Sigmoid colon (tissue), 7 donors: ENCODE results near the gene ZNF581. TPM values are rescaled to one million over a fixed set of nuclear protein-coding genes. Genes with fewer than 3 reads are reported as not detected.

Experiments
- DNase-seq: peaks from one replicate; pipeline ENCODE4 v3.0.0-alpha.2; 2019
- H3K27ac ChIP-seq, 4 donors: fragments of 200-600 bp; sonication (generic); one replicate each; pipeline ENCODE4 v1.5.1; 2016 to 2019; ENCODE audit warnings: mild to moderate bottlenecking in 1 of 4
- H3K27me3 ChIP-seq, 3 donors: fragments of 200-600 bp; sonication (generic); one replicate each; pipeline ENCODE4 v1.5.1; 2019; ENCODE audit warnings: mild to moderate bottlenecking in 1 of 3
- H3K36me3 ChIP-seq, 4 donors: fragments of 200-600 bp; sonication (generic); one replicate each; pipeline ENCODE4 v1.5.1; 2016 to 2019
- H3K4me1 ChIP-seq, 4 donors: fragments of 200-600 bp; sonication (generic); one replicate each; pipeline ENCODE4 v1.5.1; 2017 to 2019
- H3K4me3 ChIP-seq, 4 donors: fragments of 200-600 bp; sonication (generic); one replicate each; pipeline ENCODE4 v1.5.1; 2017 to 2019; ENCODE audit warnings: mild to moderate bottlenecking in 2 of 4, moderate library complexity in 1 of 4
- H3K9me3 ChIP-seq, 4 donors: fragments of 200-600 bp in 3 of 4; sonication (generic) in 3 of 4; one replicate each; pipeline versions ENCODE4 v1.5.1 to v1.6.1; 2013 to 2019
- CTCF ChIP-seq, 4 experiments: fragments of 450-650 bp in 3 of 4; fragments of 200-600 bp in 1 of 4; IDR thresholded peaks; one replicate each; pipeline ENCODE4 v1.5.1; 2016 to 2019; ENCODE audit warnings: antibody characterized with exemption in 4 of 4, mild to moderate bottlenecking in 3 of 4, moderate library complexity in 2 of 4
- EP300 ChIP-seq, 4 donors: sonication (generic); formaldehyde crosslinking; IDR thresholded peaks; one replicate each; pipeline ENCODE4 v1.6.1; 2017; ENCODE audit warnings: antibody characterized with exemption in 4 of 4
- POLR2A ChIP-seq, 2 donors: fragments of 450-650 bp; IDR thresholded peaks; one replicate each; pipeline ENCODE4 v1.6.1; 2016; ENCODE audit warnings: antibody characterized with exemption in 2 of 2, mild to moderate bottlenecking in 2 of 2, moderate library complexity in 2 of 2
- POLR2AphosphoS5 ChIP-seq, 4 donors: sonication (generic); formaldehyde crosslinking; IDR thresholded peaks; one replicate each; pipeline ENCODE4 v1.6.1; 2017; ENCODE audit warnings: antibody characterized with exemption in 4 of 4
- WGBS, 2 donors: extraction: QIAGEN DNeasy Blood & Tissue Kit; methylation state at CpG; one replicate each; pipeline ENCODE4 v1.1.7; 2013; 5-methylcytosine and 5-hydroxymethylcytosine counted together
- intact Hi-C: fragments of 100-400 bp; cut with DNase I; formaldehyde crosslinking; loops from one replicate; pipeline ENCODE4 v1.15.1; 2023
- polyA plus RNA-seq, 3 donors: library from polyadenylated mRNA; stranded (reverse); fragments of 200-250 nt; gene quantifications; one replicate each; pipeline ENCODE4 v1.2.3, GENCODE V29; 2013
- total RNA-seq, 4 donors: library from RNA; depleted of rRNA; stranded (reverse); fragments of >200 nt; gene quantifications; one replicate each; pipeline ENCODE4 v1.1.0, GENCODE V29; 2016
- donor health status: healthy with polysubstance abuse.
- donor health status: Bipolar disorder and iron deficiency.
- donor health status: healthy.

ZNF581 gene
- total and polyA plus RNA-seq, 7 donors: 17.1 to 43.2 (median 23.4) TPM

GRCh38 chr19:55677572-55678028 is 34.2 kb downstream of the ZNF581 start:
- no peak for DNase-seq
- Histone ChIP-seq H3K4me1 (peaks cover 0 to 55% (median 42%) of the 10 kb centered on the region in 4 donors), H3K9me3 (no peaks in the 10 kb centered on the region), H3K27ac (peak overlapping the region in 3 of 4 donors; percentile 3 to 18 (median 4)), H3K4me3 (no peak overlapping the region), H3K36me3 (peaks cover 4 to 51% (median 37%) of the 10 kb centered on the region in 4 donors), H3K27me3 (no peaks in the 10 kb centered on the region)
- intact Hi-C loops: loop anchor here (10.0 kb wide), 1 partner anchor 613 kb away; the partner anchor contains the start of gene RDH13
- TF ChIP-seq EP300 (IDR thresholded peaks at IDR 0.05) (no peak), POLR2A (IDR thresholded peaks at IDR 0.05) (no peak), CTCF (IDR thresholded peaks at IDR 0.05) (no peak), POLR2AphosphoS5 (IDR thresholded peaks at IDR 0.05) (no peak)
- 16 to 45% methylated on average over 6 of the region's 6 CpGs for WGBS, 2 donors

- no peaks in the 10 kb centered on the region for H3K9me3 ChIP-seq
- H3K4me1 ChIP-seq: peaks cover 0 to 55% (median 42%) of the 10 kb centered on the region in 4 donors
- 72 to 85% methylated on average over 21 of the region's 21 CpGs for WGBS, 2 donors
- no peaks in the 10 kb centered on the region for H3K27me3 ChIP-seq
- H3K36me3 ChIP-seq: peaks cover 4 to 50% (median 36%) of the 10 kb centered on the region in 4 donors
- no peak for TF ChIP-seq POLR2A (IDR thresholded peaks at IDR 0.05)
- no peak for TF ChIP-seq EP300 (IDR thresholded peaks at IDR 0.05)
- TF ChIP-seq POLR2AphosphoS5 (IDR thresholded peaks at IDR 0.05): no peak
- no peak for TF ChIP-seq CTCF (IDR thresholded peaks at IDR 0.05)
- DNase-seq: no peak
- H3K27ac ChIP-seq: peak overlapping the region in 3 of 4 donors; percentile 3 to 18 (median 4)
- H3K4me3 ChIP-seq: no peak overlapping the region
- intact Hi-C loops: loop anchor here (10.0 kb wide), 1 partner anchor 613 kb away; the partner anchor contains the start of gene RDH13
Observed at GRCh38 chr19:55678121-55678671, 34.7 kb downstream of the ZNF581 start.

GRCh38 chr19:55679343-55680257 is 36.2 kb downstream of the ZNF581 start:
- DNase-seq: no peak
- Histone ChIP-seq H3K4me1 (peaks cover 0 to 47% (median 32%) of the 10 kb centered on the region in 4 donors), H3K27ac (no peak overlapping the region), H3K4me3 (no peak overlapping the region), H3K27me3 (no peaks in the 10 kb centered on the region), H3K36me3 (peaks cover 4 to 49% (median 29%) of the 10 kb centered on the region in 4 donors), H3K9me3 (no peaks in the 10 kb centered on the region)
- intact Hi-C loops: loop anchor here (10.0 kb wide), 1 partner anchor 615 kb away; the partner anchor contains the start of gene RDH13
- no peak for TF ChIP-seq CTCF (IDR thresholded peaks at IDR 0.05)
- no peak for TF ChIP-seq POLR2AphosphoS5 (IDR thresholded peaks at IDR 0.05)
- TF ChIP-seq POLR2A (IDR thresholded peaks at IDR 0.05): no peak
- TF ChIP-seq EP300 (IDR thresholded peaks at IDR 0.05): no peak
- 72 to 87% methylated on average over 24 of the region's 24 CpGs for WGBS, 2 donors

- Histone ChIP-seq H3K9me3 (no peaks in the 10 kb centered on the region), H3K27ac (no peak overlapping the region), H3K4me3 (no peak overlapping the region), H3K4me1 (peaks cover 0 to 44% (median 30%) of the 10 kb centered on the region in 4 donors), H3K27me3 (no peaks in the 10 kb centered on the region), H3K36me3 (peaks cover 7 to 58% (median 38%) of the 10 kb centered on the region in 4 donors)
- no peak for DNase-seq
- TF ChIP-seq EP300 (IDR thresholded peaks at IDR 0.05) (no peak), POLR2A (IDR thresholded peaks at IDR 0.05) (no peak), CTCF (IDR thresholded peaks at IDR 0.05) (no peak), POLR2AphosphoS5 (IDR thresholded peaks at IDR 0.05) (no peak)
- intact Hi-C loops: no loop called here
- 91 to 93% methylated on average over 20 of the region's 20 CpGs for WGBS, 2 donors
Observed at GRCh38 chr19:55680339-55681130, 37.1 kb downstream of the ZNF581 start.
